Measurements from ENCODE around the gene SENP2.
"Not testable (repeated sequence)": the region's sequence is repeated elsewhere in the genome, so short reads cannot be mapped to it uniquely, and the experiment has no call there.

DNA sequence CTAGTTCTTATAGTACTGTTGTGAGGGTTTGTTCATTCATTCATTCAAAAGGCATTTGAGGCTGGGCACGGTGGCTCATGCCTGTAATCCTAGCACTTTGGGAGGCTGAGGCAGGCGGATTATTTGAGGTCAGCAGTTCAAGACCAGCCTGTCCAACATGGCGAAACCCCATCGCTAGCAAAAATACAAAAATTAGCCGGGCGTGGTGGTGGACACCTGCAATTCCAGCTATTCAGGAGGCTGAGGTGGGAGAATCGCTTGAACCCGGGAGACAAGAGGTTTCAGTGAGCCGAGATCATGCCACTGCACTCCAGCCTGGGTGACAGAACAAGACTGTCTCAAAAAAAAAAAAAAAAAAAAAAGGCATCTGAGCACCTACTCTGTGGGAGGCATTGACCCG, 75.2 kb downstream of the SENP2 start:
- TF ChIP-seq, protein P1, sequence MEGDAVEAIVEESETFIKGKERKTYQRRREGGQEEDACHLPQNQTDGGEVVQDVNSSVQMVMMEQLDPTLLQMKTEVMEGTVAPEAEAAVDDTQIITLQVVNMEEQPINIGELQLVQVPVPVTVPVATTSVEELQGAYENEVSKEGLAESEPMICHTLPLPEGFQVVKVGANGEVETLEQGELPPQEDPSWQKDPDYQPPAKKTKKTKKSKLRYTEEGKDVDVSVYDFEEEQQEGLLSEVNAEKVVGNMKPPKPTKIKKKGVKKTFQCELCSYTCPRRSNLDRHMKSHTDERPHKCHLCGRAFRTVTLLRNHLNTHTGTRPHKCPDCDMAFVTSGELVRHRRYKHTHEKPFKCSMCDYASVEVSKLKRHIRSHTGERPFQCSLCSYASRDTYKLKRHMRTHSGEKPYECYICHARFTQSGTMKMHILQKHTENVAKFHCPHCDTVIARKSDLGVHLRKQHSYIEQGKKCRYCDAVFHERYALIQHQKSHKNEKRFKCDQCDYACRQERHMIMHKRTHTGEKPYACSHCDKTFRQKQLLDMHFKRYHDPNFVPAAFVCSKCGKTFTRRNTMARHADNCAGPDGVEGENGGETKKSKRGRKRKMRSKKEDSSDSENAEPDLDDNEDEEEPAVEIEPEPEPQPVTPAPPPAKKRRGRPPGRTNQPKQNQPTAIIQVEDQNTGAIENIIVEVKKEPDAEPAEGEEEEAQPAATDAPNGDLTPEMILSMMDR (conservative IDR thresholded peaks at IDR 0.05 in 1 of 2, IDR thresholded peaks at IDR 0.05 in 1 of 2; ENCODE audit: extremely low read depth in 1 of 2, insufficient read depth in 1 of 2, low read depth in 1 of 2, low read length in 2 of 2) = not testable (repeated sequence)
- not testable (repeated sequence) for TF ChIP-seq EZH2 (IDR thresholded peaks at IDR 0.05; ENCODE audit: borderline replicate concordance, low read length)

Data from mammary epithelial cell (primary cell).